HUDEP-2 (cell line): ENCODE results near the gene ART5.
A peak's percentile ranks its signal among the peaks of the same experiment; 100 is the strongest.
"Not testable (repeated sequence)": the region's sequence is repeated elsewhere in the genome, so short reads cannot be mapped to it uniquely, and the experiment has no call there.

ENCODE experiments used
- DNase-seq, 76 experiments: peaks; one replicate each; lab custom pipeline; 2025; ENCODE audit not compliant: unreplicated experiment in 76 of 76; lab: John Stamatoyannopoulos, UW

ART5 gene

GRCh38 chr11:3623121-3623520 lies 18.7 kb downstream of the ART5 start:
- DNase-seq = no peak

GRCh38 chr11:3622521-3622920 lies 19.3 kb downstream of the ART5 start:
- DNase-seq = no peak

GRCh38 chr11:3617990-3618389 lies 23.8 kb downstream of the ART5 start:
- DNase-seq = no peak

GRCh38 chr11:3616721-3617460 lies 24.9 kb downstream of the ART5 start:
- DNase-seq = peak in 4 of 76 experiments; percentile 6 to 16 (median 8)

- no peak for DNase-seq
Measured at GRCh38 chr11:3615998-3616397, 25.8 kb downstream of the ART5 start.

GRCh38 chr11:3614742-3615171 lies 27.0 kb downstream of the ART5 start:
- DNase-seq = peak in 71 of 76 experiments; percentile 19 to 82 (median 63)

- peak in 18 of 76 experiments; percentile 6 to 68 (median 31) for DNase-seq
Measured at GRCh38 chr11:3613998-3614741, 27.6 kb downstream of the ART5 start.

GRCh38 chr11:3611976-3612678 lies 29.7 kb downstream of the ART5 start:
- no peak for DNase-seq

- DNase-seq = no peak
Measured at GRCh38 chr11:3610846-3611245, 30.9 kb downstream of the ART5 start.

- DNase-seq = peak in 32 of 76 experiments; percentile 0 to 63 (median 29)
Measured at GRCh38 chr11:3609416-3610265, 32.2 kb downstream of the ART5 start.

GRCh38 chr11:3605771-3606203 lies 36.0 kb downstream of the ART5 start:
- no peak for DNase-seq

GRCh38 chr11:3605283-3605662 lies 36.5 kb downstream of the ART5 start:
- DNase-seq = peak in 1 of 76 experiments; percentile 12

GRCh38 chr11:3604167-3604566 lies 37.6 kb downstream of the ART5 start:
- no peak for DNase-seq

GRCh38 chr11:3600201-3600600 lies 41.6 kb downstream of the ART5 start:
- DNase-seq = not testable (repeated sequence)

GRCh38 chr11:3597743-3598142 lies 44.0 kb downstream of the ART5 start:
- not testable (repeated sequence) for DNase-seq

- DNase-seq = not testable (repeated sequence)
Measured at GRCh38 chr11:3591326-3591725, 50.5 kb downstream of the ART5 start.

GRCh38 chr11:3590193-3590592 lies 51.6 kb downstream of the ART5 start:
- peak in 11 of 76 experiments; percentile 4 to 38 (median 11) for DNase-seq

GRCh38 chr11:3588776-3589175 lies 53.0 kb downstream of the ART5 start:
- not testable (repeated sequence) for DNase-seq
